ENCODE results near the gene CIB1.

Gene CIB1

DNA sequence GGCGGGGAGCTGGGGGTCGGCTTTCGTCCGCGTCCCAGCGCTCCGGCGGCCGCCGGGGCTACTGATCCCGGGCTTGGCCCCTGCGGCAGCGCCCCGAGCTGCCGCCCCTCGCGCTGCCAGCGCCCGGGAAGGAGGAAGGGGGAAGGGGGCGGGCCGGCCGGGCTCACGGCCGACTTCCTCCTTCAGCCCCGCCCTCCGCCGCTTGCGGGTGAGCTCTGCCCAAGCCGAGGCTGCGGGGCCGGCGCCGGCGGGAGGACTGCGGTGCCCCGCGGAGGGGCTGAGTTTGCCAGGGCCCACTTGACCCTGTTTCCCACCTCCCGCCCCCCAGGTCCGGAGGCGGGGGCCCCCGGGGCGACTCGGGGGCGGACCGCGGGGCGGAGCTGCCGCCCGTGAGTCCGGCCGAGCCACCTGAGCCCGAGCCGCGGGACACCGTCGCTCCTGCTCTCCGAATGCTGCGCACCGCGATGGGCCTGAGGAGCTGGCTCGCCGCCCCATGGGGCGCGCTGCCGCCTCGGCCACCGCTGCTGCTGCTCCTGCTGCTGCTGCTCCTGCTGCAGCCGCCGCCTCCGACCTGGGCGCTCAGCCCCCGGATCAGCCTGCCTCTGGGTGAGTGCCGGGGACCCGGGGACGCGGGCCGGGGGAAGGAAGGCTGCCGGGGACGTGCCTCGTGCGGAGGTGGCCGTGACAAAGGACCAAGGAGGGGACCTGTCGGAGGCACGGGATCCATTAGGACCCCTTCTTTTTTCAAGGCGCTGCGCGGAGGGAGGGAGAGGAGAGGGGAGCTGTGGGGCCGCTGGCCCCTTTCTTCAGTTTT is 32.4 kb downstream of the CIB1 start, which contains the start of gene SEMA4B:
SEMA4B (plus strand) TSS at position 201 of the 814 bp plus-strand sequence; CDS start at position 450, 249 bp downstream.
- Histone ChIP-seq H3K4me3 (replicated peaks; ENCODE audit: low read depth, low read length) (peak within 1 kb of the TSS; percentile 80), H3K27me3 (replicated peaks; ENCODE audit: control insufficient read depth, insufficient read depth, low read length) (no peaks in the 10 kb centered on the region), H3K36me3 (ENCODE audit: control insufficient read depth, insufficient read depth, low read length) (peaks cover 6% of the 10 kb centered on the region)
- peak; percentile 78 for DNase-seq (ENCODE audit: extremely low read depth, insufficient read length)
- TF ChIP-seq, protein P1, sequence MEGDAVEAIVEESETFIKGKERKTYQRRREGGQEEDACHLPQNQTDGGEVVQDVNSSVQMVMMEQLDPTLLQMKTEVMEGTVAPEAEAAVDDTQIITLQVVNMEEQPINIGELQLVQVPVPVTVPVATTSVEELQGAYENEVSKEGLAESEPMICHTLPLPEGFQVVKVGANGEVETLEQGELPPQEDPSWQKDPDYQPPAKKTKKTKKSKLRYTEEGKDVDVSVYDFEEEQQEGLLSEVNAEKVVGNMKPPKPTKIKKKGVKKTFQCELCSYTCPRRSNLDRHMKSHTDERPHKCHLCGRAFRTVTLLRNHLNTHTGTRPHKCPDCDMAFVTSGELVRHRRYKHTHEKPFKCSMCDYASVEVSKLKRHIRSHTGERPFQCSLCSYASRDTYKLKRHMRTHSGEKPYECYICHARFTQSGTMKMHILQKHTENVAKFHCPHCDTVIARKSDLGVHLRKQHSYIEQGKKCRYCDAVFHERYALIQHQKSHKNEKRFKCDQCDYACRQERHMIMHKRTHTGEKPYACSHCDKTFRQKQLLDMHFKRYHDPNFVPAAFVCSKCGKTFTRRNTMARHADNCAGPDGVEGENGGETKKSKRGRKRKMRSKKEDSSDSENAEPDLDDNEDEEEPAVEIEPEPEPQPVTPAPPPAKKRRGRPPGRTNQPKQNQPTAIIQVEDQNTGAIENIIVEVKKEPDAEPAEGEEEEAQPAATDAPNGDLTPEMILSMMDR (IDR thresholded peaks at IDR 0.05; ENCODE audit: insufficient read depth, low read length, poor library complexity, severe bottlenecking), result no peak

DNA sequence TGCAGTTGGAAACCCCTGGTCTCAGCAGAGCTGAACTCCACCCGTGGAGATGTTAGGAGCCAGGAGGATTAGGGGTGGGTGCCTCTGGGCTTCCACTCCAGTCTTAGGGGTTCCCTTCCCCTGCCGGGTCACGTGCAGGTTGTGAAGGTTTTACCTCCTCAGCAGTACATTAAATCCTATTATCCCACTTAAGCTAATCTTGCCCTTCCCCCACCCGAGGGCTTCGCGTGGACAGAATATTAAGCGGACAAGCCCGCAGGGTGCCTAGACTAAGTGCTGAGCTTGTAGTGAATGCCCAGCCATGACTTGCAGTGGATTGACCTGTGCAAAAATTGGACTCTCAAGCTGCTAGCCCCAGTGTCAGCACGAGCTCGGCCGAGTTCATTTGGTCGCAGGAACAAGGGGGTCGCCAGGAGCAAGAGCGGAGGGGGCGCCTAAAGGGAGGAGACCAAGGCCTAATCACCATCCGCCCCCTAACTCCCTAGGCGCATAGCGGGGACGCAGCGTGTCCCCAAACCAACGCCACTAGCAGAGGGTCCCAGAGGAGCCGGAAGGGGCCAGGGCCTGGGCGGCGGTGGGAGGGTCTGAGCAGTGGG is 33.1 kb downstream of the CIB1 start:
- no peak for DNase-seq (ENCODE audit: extremely low read depth, insufficient read length)
- H3K4me3 ChIP-seq (replicated peaks; ENCODE audit: low read depth, low read length), result peak overlapping the region; percentile 80
- H3K27me3 ChIP-seq (replicated peaks; ENCODE audit: control insufficient read depth, insufficient read depth, low read length), result no peaks in the 10 kb centered on the region
- TF ChIP-seq, protein P1 (IDR thresholded peaks at IDR 0.05; ENCODE audit: insufficient read depth, low read length, poor library complexity, severe bottlenecking), result no peak
- peaks cover 6% of the 10 kb centered on the region for H3K36me3 ChIP-seq (ENCODE audit: control insufficient read depth, insufficient read depth, low read length)

DNA sequence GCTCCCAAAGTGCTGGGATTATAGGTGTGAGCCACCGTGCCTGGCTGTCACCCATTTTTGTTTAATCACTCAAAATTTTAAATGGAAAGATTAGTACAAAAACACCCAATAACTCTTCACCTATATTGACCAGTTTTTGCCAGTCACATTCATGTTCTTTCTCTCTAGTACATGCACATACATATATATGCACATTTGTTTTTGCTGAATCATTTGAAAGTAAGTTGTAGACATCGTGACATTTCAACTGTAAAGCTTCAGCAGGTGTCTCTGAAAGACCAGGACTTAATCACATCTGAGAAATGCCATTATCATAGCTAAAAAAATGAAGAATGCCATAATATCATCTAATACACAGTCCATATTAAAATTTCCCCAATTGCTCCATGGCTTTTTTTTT is 39.1 kb downstream of the CIB1 start:
- TF ChIP-seq, protein P1 (IDR thresholded peaks at IDR 0.05; ENCODE audit: insufficient read depth, low read length, poor library complexity, severe bottlenecking), result no peak
- no peak for DNase-seq (ENCODE audit: extremely low read depth, insufficient read length)
- H3K27me3 ChIP-seq (replicated peaks; ENCODE audit: control insufficient read depth, insufficient read depth, low read length), result no peaks in the 10 kb centered on the region
- no peak overlapping the region for H3K4me3 ChIP-seq (replicated peaks; ENCODE audit: low read depth, low read length)
- no peaks in the 10 kb centered on the region; the same call in 1 of the 2 replicates for H3K36me3 ChIP-seq (ENCODE audit: control insufficient read depth, insufficient read depth, low read length)

DNA sequence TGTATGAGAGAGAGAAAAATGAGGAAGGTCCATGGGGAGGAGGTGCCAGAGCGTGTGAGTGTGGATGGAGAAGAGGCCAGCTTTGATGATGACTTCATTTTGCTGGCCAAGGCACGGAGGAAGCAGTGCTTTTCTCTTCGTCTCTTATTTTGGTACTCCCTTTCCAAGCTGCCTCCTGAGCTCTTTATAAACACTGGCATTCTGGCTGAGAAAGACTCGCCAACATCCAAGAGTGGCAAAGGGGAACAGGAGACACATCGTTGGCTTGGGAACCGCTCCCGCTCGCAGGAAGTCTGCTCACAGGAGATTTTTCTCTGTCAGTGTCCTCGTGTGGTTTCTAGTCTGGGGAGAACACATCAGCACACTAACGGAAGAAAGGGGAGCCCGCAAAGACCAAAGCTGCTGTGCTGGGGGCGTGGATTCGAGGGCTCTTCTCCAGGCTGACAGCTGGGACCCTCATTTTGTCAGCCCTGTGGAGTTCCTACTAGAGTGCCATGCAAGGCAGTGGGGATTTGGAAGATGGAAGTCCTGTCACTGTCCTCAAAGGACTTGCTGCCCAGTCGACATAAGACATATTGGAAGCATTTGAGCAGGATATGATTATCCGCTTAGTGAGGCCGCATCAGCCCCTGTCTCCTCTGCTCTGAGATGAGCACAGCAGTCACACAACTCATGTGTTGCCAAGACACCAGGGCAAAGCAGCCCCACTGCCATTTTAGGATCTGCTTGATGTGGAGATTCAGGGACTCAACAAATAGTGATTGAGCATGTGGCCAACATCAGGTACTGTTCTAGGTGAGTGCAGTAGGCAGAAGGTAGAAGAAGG is 40.6 kb downstream of the CIB1 start:
- TF ChIP-seq, protein P1 (IDR thresholded peaks at IDR 0.05; ENCODE audit: insufficient read depth, low read length, poor library complexity, severe bottlenecking), result no peak
- no peak overlapping the region for H3K4me3 ChIP-seq (replicated peaks; ENCODE audit: low read depth, low read length)
- H3K36me3 ChIP-seq (ENCODE audit: control insufficient read depth, insufficient read depth, low read length), result no peaks in the 10 kb centered on the region
- no peak for DNase-seq (ENCODE audit: extremely low read depth, insufficient read length)
- H3K27me3 ChIP-seq (replicated peaks; ENCODE audit: control insufficient read depth, insufficient read depth, low read length), result no peaks in the 10 kb centered on the region

DNA sequence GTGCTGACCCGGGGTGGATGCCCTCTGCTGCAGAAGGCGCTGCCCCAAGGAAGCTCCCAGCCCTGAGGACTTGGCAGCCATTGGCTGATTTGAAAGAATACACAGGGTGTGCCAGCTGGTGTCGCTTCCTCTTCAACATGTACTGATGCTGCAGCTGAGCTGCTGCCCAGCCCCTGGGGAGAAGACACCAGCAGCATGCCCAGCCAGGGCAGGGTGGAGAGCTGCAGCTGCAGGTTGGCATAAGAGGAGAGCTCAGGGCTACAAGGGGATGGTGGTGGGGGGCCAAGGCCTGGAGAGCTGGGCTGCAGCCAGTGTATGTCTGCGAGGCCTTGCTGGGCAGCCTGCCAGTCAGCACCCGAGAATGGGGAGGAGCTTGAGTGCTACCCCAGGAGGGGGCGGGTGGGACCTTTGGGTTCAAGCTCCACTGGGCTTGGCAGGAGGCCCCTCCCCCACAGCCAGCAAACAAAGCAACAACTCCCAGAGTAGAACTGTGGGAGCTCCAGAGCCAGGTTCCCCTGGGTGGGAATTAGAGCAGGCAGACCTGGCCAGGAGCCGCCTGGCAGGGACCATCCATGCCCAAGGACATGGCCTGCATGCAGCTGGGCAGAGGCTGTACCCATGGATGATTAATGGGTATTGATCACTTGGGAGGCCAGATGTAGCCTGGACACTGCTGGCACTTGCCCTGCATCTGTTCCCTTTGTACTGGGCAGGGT is 41.8 kb downstream of the CIB1 start:
- Histone ChIP-seq H3K36me3 (ENCODE audit: control insufficient read depth, insufficient read depth, low read length) (no peaks in the 10 kb centered on the region), H3K27me3 (replicated peaks; ENCODE audit: control insufficient read depth, insufficient read depth, low read length) (no peaks in the 10 kb centered on the region), H3K4me3 (replicated peaks; ENCODE audit: low read depth, low read length) (no peak overlapping the region; the same call in 1 of the 2 replicates)
- TF ChIP-seq, protein P1 (IDR thresholded peaks at IDR 0.05; ENCODE audit: insufficient read depth, low read length, poor library complexity, severe bottlenecking), result peak; percentile 12
- peak; percentile 84 for DNase-seq (ENCODE audit: extremely low read depth, insufficient read length)
